ENCODE results near the gene TYK2. TPM values are rescaled to one million over a fixed set of nuclear protein-coding genes. Genes with fewer than 3 reads are reported as not detected.

Gene TYK2
- total RNA-seq, 1 experiment from 2014 or later: 118 TPM

DNA sequence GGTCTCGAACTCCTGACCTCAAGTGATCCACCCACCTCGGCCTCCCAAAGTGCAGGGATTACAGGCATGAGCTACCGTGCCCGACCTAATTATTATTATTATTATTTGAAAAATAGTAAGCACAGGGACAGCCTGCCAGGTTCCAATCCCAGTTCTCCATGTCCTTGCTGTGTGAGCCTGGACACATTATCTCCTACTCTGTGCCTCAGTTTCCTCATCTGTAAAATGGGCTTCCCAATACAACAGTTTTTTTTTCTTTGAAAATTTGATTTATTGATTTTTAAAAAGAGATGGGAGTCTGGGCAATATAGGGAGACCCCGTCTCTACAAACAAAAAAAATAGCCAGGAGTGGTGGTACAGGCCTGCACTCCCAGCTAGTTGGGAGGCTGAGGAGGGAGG lies 74.0 kb downstream of the TYK2 start:
- CTCF ChIA-PET: no interaction called here
- BruUV-seq (replicated peaks): no TSS peak
- Histone ChIP-seq H3K27me3 (replicated peaks; ENCODE audit: insufficient read depth, low read depth, low read length, poor library complexity) (no peaks in the 10 kb centered on the region), H3K27ac (ENCODE audit: low read depth, low read length, poor library complexity, severe bottlenecking) (no peak overlapping the region), H3K4me3 (ENCODE audit: low read depth, low read length, poor library complexity, severe bottlenecking) (no peak overlapping the region), H3K9me3 (ENCODE audit: low read depth, low read length, poor library complexity, severe bottlenecking) (no peaks in the 10 kb centered on the region), H3K4me1 (ENCODE audit: insufficient read depth, low read length, poor library complexity, severe bottlenecking) (peaks cover 6% of the 10 kb centered on the region), H3K36me3 (ENCODE audit: insufficient read depth, low read length, poor library complexity, severe bottlenecking) (no peaks in the 10 kb centered on the region)
- POLR2A ChIA-PET (ENCODE audit: low non-redundant PET): interaction anchor here (0.6 kb wide), 1 partner anchor 17 kb away, joined by 3 read pairs; no protein-coding TSS in a partner anchor
- no peak for TF ChIP-seq EZH2 (IDR thresholded peaks at IDR 0.05; ENCODE audit: borderline replicate concordance, low read depth, low read length, poor library complexity, severe bottlenecking)
- TF ChIP-seq, protein P1, sequence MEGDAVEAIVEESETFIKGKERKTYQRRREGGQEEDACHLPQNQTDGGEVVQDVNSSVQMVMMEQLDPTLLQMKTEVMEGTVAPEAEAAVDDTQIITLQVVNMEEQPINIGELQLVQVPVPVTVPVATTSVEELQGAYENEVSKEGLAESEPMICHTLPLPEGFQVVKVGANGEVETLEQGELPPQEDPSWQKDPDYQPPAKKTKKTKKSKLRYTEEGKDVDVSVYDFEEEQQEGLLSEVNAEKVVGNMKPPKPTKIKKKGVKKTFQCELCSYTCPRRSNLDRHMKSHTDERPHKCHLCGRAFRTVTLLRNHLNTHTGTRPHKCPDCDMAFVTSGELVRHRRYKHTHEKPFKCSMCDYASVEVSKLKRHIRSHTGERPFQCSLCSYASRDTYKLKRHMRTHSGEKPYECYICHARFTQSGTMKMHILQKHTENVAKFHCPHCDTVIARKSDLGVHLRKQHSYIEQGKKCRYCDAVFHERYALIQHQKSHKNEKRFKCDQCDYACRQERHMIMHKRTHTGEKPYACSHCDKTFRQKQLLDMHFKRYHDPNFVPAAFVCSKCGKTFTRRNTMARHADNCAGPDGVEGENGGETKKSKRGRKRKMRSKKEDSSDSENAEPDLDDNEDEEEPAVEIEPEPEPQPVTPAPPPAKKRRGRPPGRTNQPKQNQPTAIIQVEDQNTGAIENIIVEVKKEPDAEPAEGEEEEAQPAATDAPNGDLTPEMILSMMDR (conservative IDR thresholded peaks at IDR 0.05; ENCODE audit: low read depth, low read length): no peak
- no peak for DNase-seq (ENCODE audit: low spot score)
- intact Hi-C loops (cut with micrococcal nuclease; ENCODE audit: unreplicated experiment): no loop called here

DNA sequence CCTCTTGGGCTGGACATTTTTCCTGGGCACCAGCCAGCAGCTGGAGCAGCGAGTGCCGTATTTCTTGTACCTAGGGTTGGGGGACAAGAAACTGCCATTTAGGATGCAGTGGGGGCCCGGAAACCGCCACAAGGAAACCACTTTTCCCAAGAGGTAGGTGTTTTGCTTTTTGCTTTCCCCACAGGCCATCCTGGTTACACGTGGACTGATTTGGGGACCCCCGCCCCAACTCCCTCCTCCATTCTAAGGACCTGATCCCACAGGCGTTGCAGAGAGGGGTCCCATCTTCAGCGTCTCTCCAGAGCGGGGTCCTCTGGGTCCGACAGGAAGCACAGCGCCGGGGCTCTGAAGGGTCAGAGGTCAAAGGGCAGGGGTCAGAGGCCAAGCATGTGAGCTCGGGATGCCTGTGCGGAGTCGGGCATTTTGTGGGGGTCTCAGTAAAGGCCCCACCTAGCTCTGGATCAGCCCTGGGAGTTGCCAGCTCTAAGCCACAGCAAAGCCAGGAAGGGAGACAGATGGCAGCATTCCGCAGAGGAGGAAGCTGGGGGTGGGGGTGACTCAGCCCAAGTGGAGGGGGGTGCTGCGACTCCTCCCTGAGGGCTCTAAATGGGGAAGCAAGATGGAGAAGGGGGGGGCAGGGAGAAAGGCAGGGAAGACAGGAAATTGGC lies 75.1 kb downstream of the TYK2 start:
- POLR2A ChIA-PET (ENCODE audit: low non-redundant PET): interaction anchor here (0.6 to 1.2 kb wide), 2 partner anchors 11 to 28 kb away, joined by 6 to 10 read pairs; no protein-coding TSS in a partner anchor
- CTCF ChIA-PET: interaction anchor here (0.6 kb wide), 1 partner anchor 82 kb away, joined by 3 read pairs; no protein-coding TSS in a partner anchor
- H3K36me3 ChIP-seq (ENCODE audit: insufficient read depth, low read length, poor library complexity, severe bottlenecking): no peaks in the 10 kb centered on the region
- peak overlapping the region; percentile 66 for H3K27ac ChIP-seq (ENCODE audit: low read depth, low read length, poor library complexity, severe bottlenecking)
- TF ChIP-seq, protein P1 (conservative IDR thresholded peaks at IDR 0.05; ENCODE audit: low read depth, low read length): no peak
- TF ChIP-seq EZH2 (IDR thresholded peaks at IDR 0.05; ENCODE audit: borderline replicate concordance, low read depth, low read length, poor library complexity, severe bottlenecking): no peak
- intact Hi-C loops (cut with micrococcal nuclease; ENCODE audit: unreplicated experiment): no loop called here
- BruUV-seq (replicated peaks): no TSS peak
- H3K27me3 ChIP-seq (replicated peaks; ENCODE audit: insufficient read depth, low read depth, low read length, poor library complexity): no peaks in the 10 kb centered on the region
- no peaks in the 10 kb centered on the region for H3K9me3 ChIP-seq (ENCODE audit: low read depth, low read length, poor library complexity, severe bottlenecking)
- peak; percentile 47 for DNase-seq (ENCODE audit: low spot score)
- peaks cover 6% of the 10 kb centered on the region for H3K4me1 ChIP-seq (ENCODE audit: insufficient read depth, low read length, poor library complexity, severe bottlenecking)
- no peak overlapping the region for H3K4me3 ChIP-seq (ENCODE audit: low read depth, low read length, poor library complexity, severe bottlenecking)

Small RNA genes within 50 kb of the gene (microRNA-seq; reads per million reads assigned to microRNA genes)
- 0.81 reads per million for gene MIR1181

Other genes with a start within 250 kb of the TYK2 start
- gene DNMT1, start 185.6 kb downstream of the TYK2 start, total RNA-seq (2021): 371 and 383 TPM in 2 replicates
- gene S1PR2, start 149.2 kb downstream of the TYK2 start, total RNA-seq (2021): 8.4 and 10.0 TPM in 2 replicates
- gene MRPL4, start 128.4 kb downstream of the TYK2 start, total RNA-seq (2021): 107 and 112 TPM in 2 replicates
- 1.7 and 2.2 TPM in 2 replicates for gene ICAM1, start 109.5 kb downstream of the TYK2 start, total RNA-seq (2021)
- 0.58 and 1.5 TPM in 2 replicates for gene ICAM4, start 93.6 kb downstream of the TYK2 start, total RNA-seq (2021)
- gene ICAM5, start 90.6 kb downstream of the TYK2 start, total RNA-seq (2021): 4.6 and 6.9 TPM in 2 replicates
- 7.2 TPM in 2 replicates for gene ZGLP1, start 70.8 kb downstream of the TYK2 start, total RNA-seq (2021)
- 26.7 and 29.9 TPM in 2 replicates for gene FDX2, start 64.6 kb downstream of the TYK2 start, total RNA-seq (2021)
- gene RAVER1, start 47.0 kb downstream of the TYK2 start, total RNA-seq (2021): 84.6 and 87.7 TPM in 2 replicates
- 2.6 and 3.2 TPM in 2 replicates for gene ICAM3, start 40.9 kb downstream of the TYK2 start, total RNA-seq (2021)
- 272 and 288 TPM in 2 replicates for gene CDC37, start 23.0 kb upstream of the TYK2 start, total RNA-seq (2021)
- gene PDE4A, start 40.0 kb upstream of the TYK2 start, total RNA-seq (2021): 32.5 and 40.1 TPM in 2 replicates
- gene KEAP1, start 122.8 kb upstream of the TYK2 start, total RNA-seq (2021): 112 TPM in 2 replicates
- 0.41 and 1.1 TPM in 2 replicates for gene S1PR5, start 136.9 kb upstream of the TYK2 start, total RNA-seq (2021)
- gene ATG4D, start 163.3 kb upstream of the TYK2 start, total RNA-seq (2021): 52.1 and 57.1 TPM in 2 replicates
- 45.2 and 47.8 TPM in 2 replicates for gene KRI1, start 185.4 kb upstream of the TYK2 start, total RNA-seq (2021)
- gene CDKN2D, start 188.4 kb upstream of the TYK2 start, total RNA-seq (2021): 12.7 and 14.6 TPM in 2 replicates
- 2.5 and 2.8 TPM in 2 replicates for gene AP1M2, start 206.7 kb upstream of the TYK2 start, total RNA-seq (2021)
- gene SLC44A2, start 245.0 kb upstream of the TYK2 start, total RNA-seq (2021): 35.4 and 52.2 TPM in 2 replicates